ENCODE measurements around the gene KCNJ6. TPM values are rescaled to one million over a fixed set of nuclear protein-coding genes. Genes with fewer than 3 reads are reported as not detected.

Gene KCNJ6
- total and polyA plus RNA-seq, 8 donors: under 0.01 to 1.3 (median 0.29) TPM; not detected in 3

GRCh38 chr21:37587635-37588177, 328.6 kb downstream of the KCNJ6 start:
- no peak for DNase-seq
- 68 to 72% (median 70%) methylated on average over 5 of the region's 5 CpGs for WGBS, 5 donors
- Histone ChIP-seq H3K27ac (no peak overlapping the region), H3K9me3 (no peaks in the 10 kb centered on the region), H3K36me3 (no peaks in the 10 kb centered on the region), H3K4me1 (peaks cover 0 to 1% (median 0%) of the 10 kb centered on the region in 4 donors), H3K27me3 (no peaks in the 10 kb centered on the region), H3K4me3 (no peak overlapping the region)
- intact Hi-C loops (cut with DNase I; ENCODE audit: low total_unique reads): no loop called here
- TF ChIP-seq EP300 (IDR thresholded peaks at IDR 0.05): no peak
- no peak for TF ChIP-seq POLR2A (IDR thresholded peaks at IDR 0.05)
- no peak for TF ChIP-seq POLR2AphosphoS5 (IDR thresholded peaks at IDR 0.05)
- no peak for TF ChIP-seq CTCF (IDR thresholded peaks at IDR 0.05)

GRCh38 chr21:37587203-37587602, 329.1 kb downstream of the KCNJ6 start:
- no peak for DNase-seq
- 82 to 96% (median 94%) methylated on average over 4 of the region's 4 CpGs for WGBS, 5 donors
- H3K4me3 ChIP-seq: no peak overlapping the region
- no peak overlapping the region for H3K27ac ChIP-seq
- intact Hi-C loops (cut with DNase I; ENCODE audit: low total_unique reads): no loop called here
- no peaks in the 10 kb centered on the region for H3K36me3 ChIP-seq
- H3K4me1 ChIP-seq: peaks cover 0 to 6% (median 0%) of the 10 kb centered on the region in 4 donors
- TF ChIP-seq EP300 (IDR thresholded peaks at IDR 0.05) (no peak), POLR2A (IDR thresholded peaks at IDR 0.05) (no peak), CTCF (IDR thresholded peaks at IDR 0.05) (no peak), POLR2AphosphoS5 (IDR thresholded peaks at IDR 0.05) (no peak)
- no peaks in the 10 kb centered on the region for H3K9me3 ChIP-seq
- H3K27me3 ChIP-seq: no peaks in the 10 kb centered on the region

- peak in 1 of 2 donors; percentile 74 for DNase-seq
- peaks cover 0 to 9% (median 0%) of the 10 kb centered on the region in 4 donors for H3K4me1 ChIP-seq
- intact Hi-C loops (cut with DNase I; ENCODE audit: low total_unique reads): no loop called here
- no peak for TF ChIP-seq POLR2AphosphoS5 (IDR thresholded peaks at IDR 0.05)
- peak in 5 of 7 experiments; percentile 20 to 55 (median 43) for TF ChIP-seq CTCF (IDR thresholded peaks at IDR 0.05)
- no peaks in the 10 kb centered on the region for H3K36me3 ChIP-seq
- H3K9me3 ChIP-seq: peaks cover 0 to 18% (median 15%) of the 10 kb centered on the region in 4 donors
- H3K27me3 ChIP-seq: no peaks in the 10 kb centered on the region
- H3K27ac ChIP-seq: no peak overlapping the region
- no peak overlapping the region for H3K4me3 ChIP-seq
- 28 to 47% (median 37%) methylated on average over 5 of the region's 5 CpGs for WGBS, 5 donors
Measured at GRCh38 chr21:37582590-37582989, 333.7 kb downstream of the KCNJ6 start.

DNA sequence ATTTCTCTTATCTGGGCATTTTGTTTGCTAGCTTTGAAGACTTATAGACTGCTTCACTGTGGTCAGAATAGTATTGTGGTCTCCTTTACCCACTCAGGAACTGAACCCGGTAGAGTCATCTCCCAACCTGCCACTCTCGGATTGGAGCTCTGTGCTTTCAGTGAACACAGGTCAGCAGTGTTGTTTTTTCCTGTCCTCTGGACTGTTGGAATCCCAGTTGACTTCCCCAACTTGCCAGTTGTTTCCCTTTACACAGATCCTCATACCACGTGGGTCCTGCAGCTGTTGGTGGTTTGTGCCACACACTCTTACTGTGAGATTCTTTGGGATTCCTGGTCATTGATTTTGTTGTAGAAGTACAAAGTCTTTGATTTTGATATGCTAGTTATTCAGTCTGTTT, 335.6 kb downstream of the KCNJ6 start:
- Histone ChIP-seq H3K27me3 (no peaks in the 10 kb centered on the region), H3K4me1 (peaks cover 0 to 9% (median 0%) of the 10 kb centered on the region in 4 donors), H3K4me3 (no peak overlapping the region), H3K27ac (no peak overlapping the region), H3K9me3 (peaks cover 0 to 18% (median 15%) of the 10 kb centered on the region in 4 donors), H3K36me3 (no peaks in the 10 kb centered on the region)
- no peak for DNase-seq
- intact Hi-C loops (cut with DNase I; ENCODE audit: low total_unique reads): no loop called here
- no peak for TF ChIP-seq POLR2AphosphoS5 (IDR thresholded peaks at IDR 0.05)
- 45 to 57% (median 46%) methylated on average over 3 of the region's 3 CpGs for WGBS, 5 donors

DNA sequence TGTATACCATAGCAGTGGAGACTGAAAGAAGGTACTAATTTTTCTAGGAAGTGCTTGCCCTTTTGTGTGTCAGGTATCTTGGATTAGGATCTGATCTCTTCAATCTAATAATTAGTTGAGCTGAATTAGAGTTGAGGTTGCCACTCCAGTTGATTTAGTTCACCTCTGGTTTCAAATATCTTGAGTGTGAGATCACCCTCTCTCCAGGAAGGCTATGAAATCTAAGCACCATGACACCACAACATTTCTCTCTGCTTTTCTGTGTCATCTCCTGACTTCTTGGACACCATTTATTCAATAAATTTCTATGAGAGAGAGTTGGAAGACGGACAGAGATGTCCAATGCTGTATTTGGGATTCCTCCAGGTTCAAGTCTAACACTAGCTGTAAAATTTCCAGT, 336.9 kb downstream of the KCNJ6 start:
- Histone ChIP-seq H3K4me1 (peaks cover 0 to 9% (median 0%) of the 10 kb centered on the region in 4 donors), H3K4me3 (no peak overlapping the region), H3K27me3 (no peaks in the 10 kb centered on the region), H3K27ac (no peak overlapping the region), H3K36me3 (no peaks in the 10 kb centered on the region), H3K9me3 (peaks cover 0 to 18% (median 15%) of the 10 kb centered on the region in 4 donors)
- TF ChIP-seq CTCF (IDR thresholded peaks at IDR 0.05): no peak
- TF ChIP-seq POLR2A (IDR thresholded peaks at IDR 0.05): no peak
- TF ChIP-seq EP300 (IDR thresholded peaks at IDR 0.05): no peak
- no peak for TF ChIP-seq POLR2AphosphoS5 (IDR thresholded peaks at IDR 0.05)
- DNase-seq: no peak
- intact Hi-C loops (cut with DNase I; ENCODE audit: low total_unique reads): no loop called here
- WGBS, 5 donors: 73 to 84% (median 80%) methylated on average over 1 of the region's 1 CpG
